HCT116 (cell line): ENCODE measurements around the gene STK40. TPM values are rescaled to one million over a fixed set of nuclear protein-coding genes. Genes with fewer than 3 reads are reported as not detected.

Experiments
- ATAC-seq: fragments of 200-7000 bp; cut with Tn5 transposase; 2 replicates; pipeline ENCODE4 v1.9.1; 2020; ENCODE audit warnings: mild to moderate bottlenecking, moderate library complexity
- BruUV-seq: library from RNA; stranded (reverse); fragments of 400-500 nt; replicated peaks from 2 replicates; lab custom pipeline; 2021; lab: Mats Ljungman, UMichigan
- CTCF ChIA-PET: fragments of 300-600 bp; sonication (Branson Sonifier 250); formaldehyde crosslinking; loops from one replicate; lab custom pipeline; 2021; ENCODE audit warnings: antibody characterized with exemption; lab: Charles Lee
- POLR2A ChIA-PET: fragments of 300-600, 350-600 bp; sonication (Branson Sonifier 250); formaldehyde crosslinking; loops from one replicate; lab custom pipeline; 2021; ENCODE audit warnings: antibody characterized with exemption; lab: Charles Lee
- RAD21 ChIA-PET, 2 experiments: fragments of 300-600 bp; sonication (Branson Sonifier 250); formaldehyde crosslinking; loops; one replicate each; lab custom pipeline; 2023; ENCODE audit warnings: low total read pairs in 2 of 2; ENCODE audit not compliant: uncharacterized antibody in 2 of 2, unreplicated experiment in 2 of 2, low non-redundant PET in 1 of 2; lab: Charles Lee
- DNase-seq: peaks from one replicate; pipeline ENCODE4 v3.0.0-alpha.2; 2010; ENCODE audit warnings: low read depth, low spot score
- H2AFZ ChIP-seq: fragments of 200-600 bp; shearing (Covaris generic), sonication (generic); 2 replicates; pipeline ENCODE4 v1.6.1; 2017; ENCODE audit warnings: low read depth, mixed run types, mixed read lengths, antibody characterized with exemption, low read length; ENCODE audit not compliant: poor library complexity, severe bottlenecking
- H3K27ac ChIP-seq: 2 replicates; pipeline ENCODE4 v1.5.1; 2012; ENCODE audit warnings: low read depth, low read length
- H3K27me3 ChIP-seq: fragments of 200-600 bp; sonication (generic); 2 replicates; pipeline ENCODE4 v1.6.1; 2016; ENCODE audit warnings: mixed run types, low read length, mixed read lengths; ENCODE audit not compliant: insufficient read depth
- H3K36me3 ChIP-seq, 2 experiments: fragments of 200-500 bp in 1 of 2; fragments of 200-600 bp in 1 of 2; sonication (Bioruptor generic) in 1 of 2; sonication (generic) in 1 of 2; 2 replicates each; pipeline versions ENCODE4 v1.5.1 to v1.6.1; 2014 to 2016; ENCODE audit warnings: low read length in 2 of 2, inconsistent platforms in 1 of 2, mixed read lengths in 1 of 2, mixed run types in 1 of 2; ENCODE audit not compliant: insufficient read depth in 2 of 2, control insufficient read depth in 1 of 2
- H3K4me1 ChIP-seq, 2 experiments: fragments of 200-600 bp in 1 of 2; sonication (generic) in 1 of 2; 2 replicates each; pipeline versions ENCODE4 v1.5.1 to v1.6.1; 2012 to 2017; ENCODE audit warnings: low read length in 2 of 2, inconsistent platforms in 1 of 2, mild to moderate bottlenecking in 1 of 2, mixed read lengths in 1 of 2, mixed run types in 1 of 2, moderate library complexity in 1 of 2; ENCODE audit not compliant: insufficient read depth in 2 of 2, control insufficient read depth in 1 of 2
- H3K4me2 ChIP-seq: fragments of 200-600 bp; sonication (generic); 2 replicates; pipeline ENCODE4 v1.6.1; 2017; ENCODE audit warnings: mixed run types, low read length, mixed read lengths
- H3K4me3 ChIP-seq, 2 experiments: fragments of 200-600 bp in 1 of 2; sonication (generic) in 1 of 2; replicated peaks in 1 of 2; 2 replicates each; pipeline ENCODE4 v1.5.1; 2011 to 2016; ENCODE audit warnings: low read length in 2 of 2, control low read depth in 1 of 2, low read depth in 1 of 2, mild to moderate bottlenecking in 1 of 2, mixed read lengths in 1 of 2, mixed run types in 1 of 2
- H3K79me2 ChIP-seq: fragments of 200-600 bp; sonication (generic); 2 replicates; pipeline ENCODE4 v1.6.1; 2017; ENCODE audit warnings: mild to moderate bottlenecking, mixed run types, low read length, moderate library complexity, mixed read lengths; ENCODE audit not compliant: insufficient read depth
- H3K9ac ChIP-seq: fragments of 200-600 bp; sonication (generic); 2 replicates; pipeline ENCODE4 v1.6.1; 2016; ENCODE audit warnings: low read length, mixed read lengths
- H3K9me2 ChIP-seq: fragments of 200-600 bp; sonication (generic), shearing (Covaris generic); 2 replicates; pipeline ENCODE4 v1.6.1; 2017; ENCODE audit warnings: mixed run types, mild to moderate bottlenecking, moderate library complexity; ENCODE audit not compliant: insufficient read depth
- H3K9me3 ChIP-seq, 2 experiments: fragments of 200-500 bp in 1 of 2; fragments of 200-600 bp in 1 of 2; sonication (Bioruptor generic) in 1 of 2; sonication (generic) in 1 of 2; 2 replicates each; pipeline ENCODE4 v1.6.1; 2014 to 2017; ENCODE audit warnings: low read length in 2 of 2, mixed read lengths in 2 of 2, inconsistent platforms in 1 of 2, low read depth in 1 of 2, mild to moderate bottlenecking in 1 of 2, mixed run types in 1 of 2, moderate library complexity in 1 of 2; ENCODE audit not compliant: control insufficient read depth in 1 of 2, insufficient read depth in 1 of 2
- H4K20me1 ChIP-seq: fragments of 200-600 bp; sonication (generic), shearing (Covaris generic); 2 replicates; pipeline ENCODE4 v1.6.1; 2017; ENCODE audit warnings: mixed run types, mild to moderate bottlenecking, moderate library complexity; ENCODE audit not compliant: insufficient read depth
- CBX3 ChIP-seq: IDR thresholded peaks from 2 replicates; pipeline ENCODE4 v1.6.1; 2012; ENCODE audit warnings: low read depth
- CEBPB ChIP-seq: IDR thresholded peaks from 2 replicates; pipeline ENCODE4 v1.6.1; 2012; ENCODE audit warnings: low read depth
- EGR1 ChIP-seq: IDR thresholded peaks from 2 replicates; pipeline ENCODE4 v1.6.1; 2012; ENCODE audit warnings: low read depth
- ELF1 ChIP-seq: IDR thresholded peaks from 2 replicates; pipeline ENCODE4 v1.6.1; 2012; ENCODE audit warnings: low read depth, borderline replicate concordance
- EZH2phosphoT487 ChIP-seq: fragments of 200-600 bp; IDR thresholded peaks from 2 replicates; pipeline ENCODE4 v1.6.1; 2018; ENCODE audit warnings: antibody characterized with exemption, borderline replicate concordance
- FOSL1 ChIP-seq: IDR thresholded peaks from 2 replicates; pipeline ENCODE4 v1.6.1; 2012; ENCODE audit warnings: low read depth
- JUND ChIP-seq: IDR thresholded peaks from 2 replicates; pipeline ENCODE4 v1.6.1; 2012
- POLR2A ChIP-seq: IDR thresholded peaks from 2 replicates; pipeline ENCODE4 v1.7.0; 2011; ENCODE audit warnings: borderline replicate concordance; ENCODE audit not compliant: insufficient read depth, insufficient read length; ENCODE audit errors: extremely low read depth
- POLR2AphosphoS5 ChIP-seq: IDR thresholded peaks from 2 replicates; pipeline ENCODE4 v1.6.1; 2011; ENCODE audit warnings: mild to moderate bottlenecking, low read depth, low read length, moderate library complexity
- RAD21 ChIP-seq: IDR thresholded peaks from 2 replicates; pipeline ENCODE4 v1.6.1; 2012; ENCODE audit warnings: low read depth, mild to moderate bottlenecking
- SP1 ChIP-seq: IDR thresholded peaks from 2 replicates; pipeline ENCODE4 v1.6.1; 2012; ENCODE audit warnings: low read depth
- SRF ChIP-seq: IDR thresholded peaks from 2 replicates; pipeline ENCODE4 v1.6.1; 2012; ENCODE audit warnings: low read depth
- YY1 ChIP-seq: IDR thresholded peaks from 2 replicates; pipeline ENCODE4 v1.6.1; 2011; ENCODE audit warnings: low read length, low read depth, moderate library complexity, mild to moderate bottlenecking; ENCODE audit not compliant: insufficient replicate concordance; ENCODE audit errors: extremely low read depth
- ZFX ChIP-seq: fragments of 450-650 bp; IDR thresholded peaks from 2 replicates; pipeline ENCODE4 v1.6.1; 2017
- intact Hi-C: fragments of 100-400 bp; cut with micrococcal nuclease; formaldehyde crosslinking; loops from 2 replicates; pipeline ENCODE4 v1.10.0; 2022
- total RNA-seq: library from RNA; stranded (reverse); gene quantifications from one replicate; pipeline ENCODE4 v1.2.1, GENCODE V29; 2021; ENCODE audit not compliant: unreplicated experiment
- TF ChIP-seq, protein P1 (sequence below): IDR thresholded peaks from 2 replicates; pipeline ENCODE4 v1.6.1; 2011; ENCODE audit warnings: mild to moderate bottlenecking, low read length, moderate library complexity; ENCODE audit not compliant: insufficient replicate concordance; ENCODE audit errors: extremely low read depth
- TF ChIP-seq, protein P2 (sequence below): IDR thresholded peaks from 2 replicates; pipeline ENCODE4 v1.6.1; 2012
- TF ChIP-seq, protein P3 (sequence below): IDR thresholded peaks from 2 replicates; pipeline ENCODE4 v1.6.1; 2012; ENCODE audit warnings: low read depth
- TF ChIP-seq, protein P4 (sequence below): IDR thresholded peaks from 2 replicates; pipeline ENCODE4 v1.6.1; 2012

STK40 gene
- total RNA-seq, 1 experiment from 2014 or later = 33.9 TPM

DNA sequence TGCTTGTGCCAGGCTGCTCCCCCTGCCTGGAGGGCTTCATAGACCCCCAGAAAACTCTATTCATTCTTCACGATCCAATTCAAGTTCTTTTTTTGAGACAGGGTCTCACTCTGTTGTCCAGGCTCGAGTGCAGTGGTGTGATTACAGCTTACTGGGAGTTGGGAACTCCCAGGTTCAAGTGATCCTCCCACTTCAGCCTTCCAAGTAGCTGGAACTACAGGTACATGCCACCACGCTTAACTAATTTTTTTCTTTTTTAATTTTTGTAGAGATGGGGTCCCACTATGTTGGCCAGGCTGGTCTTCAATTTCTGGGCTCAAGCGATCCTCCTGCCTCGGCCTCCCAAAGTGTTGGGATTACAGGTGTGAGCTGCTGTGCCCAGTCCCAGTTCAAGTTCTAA lies 4.3 kb downstream of the STK40 start:
- Histone ChIP-seq H3K4me2 (no peak overlapping the region), H3K9me2 (no peaks in the 10 kb centered on the region), H3K4me3 (no peak overlapping the region), H3K9me3 (no peaks in the 10 kb centered on the region), H2AFZ (no peak overlapping the region), H3K27me3 (no peaks in the 10 kb centered on the region), H3K4me1 (peaks cover 6 to 24% of the 10 kb centered on the region in 2 experiments; a peak in 3 of 4 replicates), H3K79me2 (peaks cover 88% of the 10 kb centered on the region), H4K20me1 (no peaks in the 10 kb centered on the region), H3K9ac (no peak overlapping the region), H3K36me3 (peaks cover 2 to 5% of the 10 kb centered on the region in 2 experiments; a peak in 1 of 4 replicates), H3K27ac (no peak overlapping the region)
- CTCF ChIA-PET = no interaction called here
- no peak for DNase-seq
- TF ChIP-seq JUND (no peak), CEBPB (no peak), YY1 (no peak), EZH2phosphoT487 (no peak), SP1 (no peak), RAD21 (no peak), POLR2A (no peak), POLR2AphosphoS5 (no peak), ZFX (no peak), SRF (no peak), ELF1 (no peak), EGR1 (no peak), FOSL1 (no peak), CBX3 (no peak)
- TF ChIP-seq, protein P1, sequence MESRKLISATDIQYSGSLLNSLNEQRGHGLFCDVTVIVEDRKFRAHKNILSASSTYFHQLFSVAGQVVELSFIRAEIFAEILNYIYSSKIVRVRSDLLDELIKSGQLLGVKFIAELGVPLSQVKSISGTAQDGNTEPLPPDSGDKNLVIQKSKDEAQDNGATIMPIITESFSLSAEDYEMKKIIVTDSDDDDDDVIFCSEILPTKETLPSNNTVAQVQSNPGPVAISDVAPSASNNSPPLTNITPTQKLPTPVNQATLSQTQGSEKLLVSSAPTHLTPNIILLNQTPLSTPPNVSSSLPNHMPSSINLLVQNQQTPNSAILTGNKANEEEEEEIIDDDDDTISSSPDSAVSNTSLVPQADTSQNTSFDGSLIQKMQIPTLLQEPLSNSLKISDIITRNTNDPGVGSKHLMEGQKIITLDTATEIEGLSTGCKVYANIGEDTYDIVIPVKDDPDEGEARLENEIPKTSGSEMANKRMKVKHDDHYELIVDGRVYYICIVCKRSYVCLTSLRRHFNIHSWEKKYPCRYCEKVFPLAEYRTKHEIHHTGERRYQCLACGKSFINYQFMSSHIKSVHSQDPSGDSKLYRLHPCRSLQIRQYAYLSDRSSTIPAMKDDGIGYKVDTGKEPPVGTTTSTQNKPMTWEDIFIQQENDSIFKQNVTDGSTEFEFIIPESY = no peak
- TF ChIP-seq, protein P2, sequence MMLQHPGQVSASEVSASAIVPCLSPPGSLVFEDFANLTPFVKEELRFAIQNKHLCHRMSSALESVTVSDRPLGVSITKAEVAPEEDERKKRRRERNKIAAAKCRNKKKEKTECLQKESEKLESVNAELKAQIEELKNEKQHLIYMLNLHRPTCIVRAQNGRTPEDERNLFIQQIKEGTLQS = no peak
- TF ChIP-seq, protein P3, sequence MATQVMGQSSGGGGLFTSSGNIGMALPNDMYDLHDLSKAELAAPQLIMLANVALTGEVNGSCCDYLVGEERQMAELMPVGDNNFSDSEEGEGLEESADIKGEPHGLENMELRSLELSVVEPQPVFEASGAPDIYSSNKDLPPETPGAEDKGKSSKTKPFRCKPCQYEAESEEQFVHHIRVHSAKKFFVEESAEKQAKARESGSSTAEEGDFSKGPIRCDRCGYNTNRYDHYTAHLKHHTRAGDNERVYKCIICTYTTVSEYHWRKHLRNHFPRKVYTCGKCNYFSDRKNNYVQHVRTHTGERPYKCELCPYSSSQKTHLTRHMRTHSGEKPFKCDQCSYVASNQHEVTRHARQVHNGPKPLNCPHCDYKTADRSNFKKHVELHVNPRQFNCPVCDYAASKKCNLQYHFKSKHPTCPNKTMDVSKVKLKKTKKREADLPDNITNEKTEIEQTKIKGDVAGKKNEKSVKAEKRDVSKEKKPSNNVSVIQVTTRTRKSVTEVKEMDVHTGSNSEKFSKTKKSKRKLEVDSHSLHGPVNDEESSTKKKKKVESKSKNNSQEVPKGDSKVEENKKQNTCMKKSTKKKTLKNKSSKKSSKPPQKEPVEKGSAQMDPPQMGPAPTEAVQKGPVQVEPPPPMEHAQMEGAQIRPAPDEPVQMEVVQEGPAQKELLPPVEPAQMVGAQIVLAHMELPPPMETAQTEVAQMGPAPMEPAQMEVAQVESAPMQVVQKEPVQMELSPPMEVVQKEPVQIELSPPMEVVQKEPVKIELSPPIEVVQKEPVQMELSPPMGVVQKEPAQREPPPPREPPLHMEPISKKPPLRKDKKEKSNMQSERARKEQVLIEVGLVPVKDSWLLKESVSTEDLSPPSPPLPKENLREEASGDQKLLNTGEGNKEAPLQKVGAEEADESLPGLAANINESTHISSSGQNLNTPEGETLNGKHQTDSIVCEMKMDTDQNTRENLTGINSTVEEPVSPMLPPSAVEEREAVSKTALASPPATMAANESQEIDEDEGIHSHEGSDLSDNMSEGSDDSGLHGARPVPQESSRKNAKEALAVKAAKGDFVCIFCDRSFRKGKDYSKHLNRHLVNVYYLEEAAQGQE = no peak
- TF ChIP-seq, protein P4, sequence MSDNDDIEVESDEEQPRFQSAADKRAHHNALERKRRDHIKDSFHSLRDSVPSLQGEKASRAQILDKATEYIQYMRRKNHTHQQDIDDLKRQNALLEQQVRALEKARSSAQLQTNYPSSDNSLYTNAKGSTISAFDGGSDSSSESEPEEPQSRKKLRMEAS = no peak
- RAD21 ChIA-PET = no interaction called here
- no TSS peak for BruUV-seq
- POLR2A ChIA-PET = interaction anchor here (3.1 kb wide), 1 partner anchor 19 kb away, joined by 14 read pairs; no protein-coding TSS in a partner anchor
- intact Hi-C loops = loop anchor here (10.0 kb wide), 1 partner anchor 227 kb away; the partner anchor contains the start of gene MAP7D1
- ATAC-seq = no peak
